B cell (primary cell): ENCODE results near the gene TNFRSF1B. TPM values are rescaled to one million over a fixed set of nuclear protein-coding genes. Genes with fewer than 3 reads are reported as not detected.

Experiments
- ATAC-seq: fragments of 200-7000 bp; cut with Tn5 transposase; one replicate; pipeline ENCODE4 v1.10.0; 2021; ENCODE audit warnings: low read depth, mild to moderate bottlenecking, moderate number of reproducible peaks, moderate library complexity
- CTCF ChIA-PET: fragments of 350-600 bp; sonication (Branson Sonifier 250); formaldehyde crosslinking; loops from one replicate; lab custom pipeline; 2021; ENCODE audit warnings: antibody characterized with exemption, inconsistent platforms; lab: Charles Lee
- POLR2A ChIA-PET: fragments of 350-600 bp; sonication (Branson Sonifier 250); formaldehyde crosslinking; loops from one replicate; lab custom pipeline; 2021; ENCODE audit warnings: antibody characterized with exemption; lab: Charles Lee
- DNase-seq: peaks from one replicate; pipeline ENCODE4 v3.0.0; 2013
- H2AFZ ChIP-seq: 2 replicates; pipeline ENCODE4 v1.6.1; 2012; ENCODE audit warnings: mild to moderate bottlenecking, low read depth, low read length; ENCODE audit not compliant: insufficient read depth, poor library complexity, severe bottlenecking
- H3K27ac ChIP-seq, 2 donors: 1 replicate in 1 of 2; 2 replicates in 1 of 2; pipeline ENCODE4 v1.5.1; 2012 to 2013; ENCODE audit warnings: low read length in 2 of 2, mild to moderate bottlenecking in 2 of 2, moderate library complexity in 1 of 2
- H3K27me3 ChIP-seq, 4 experiments: fragments of 200-600 bp in 1 of 4; sonication (generic) in 1 of 4; replicated peaks in 1 of 4; 1 replicate in 2 of 4; 2 replicates in 2 of 4; pipeline versions ENCODE4 v1.6.1 to v1.7.0; 2013 to 2016; ENCODE audit warnings: low read length in 3 of 4, mild to moderate bottlenecking in 2 of 4, mixed read lengths in 1 of 4, moderate library complexity in 1 of 4; ENCODE audit not compliant: insufficient read depth in 4 of 4, control insufficient read depth in 3 of 4; ENCODE audit errors: control extremely low read depth in 1 of 4
- H3K36me3 ChIP-seq, 2 experiments: replicated peaks in 1 of 2; 1 replicate in 1 of 2; 2 replicates in 1 of 2; pipeline versions ENCODE4 v1.6.1 to v1.7.1; 2013; ENCODE audit warnings: low read length in 1 of 2; ENCODE audit not compliant: insufficient read depth in 2 of 2, control insufficient read depth in 1 of 2; ENCODE audit errors: control extremely low read depth in 1 of 2, extremely low read depth in 1 of 2
- H3K4me1 ChIP-seq, 2 donors: fragments of 200-600 bp in 1 of 2; sonication (generic) in 1 of 2; 1 replicate in 1 of 2; 2 replicates in 1 of 2; pipeline versions ENCODE4 v1.5.1 to v1.6.1; 2013 to 2017; ENCODE audit warnings: low read length in 2 of 2; ENCODE audit not compliant: control insufficient read depth in 2 of 2, insufficient read depth in 2 of 2
- H3K4me2 ChIP-seq: replicated peaks from 2 replicates; pipeline ENCODE3; 2012; ENCODE audit warnings: mild to moderate bottlenecking, low read depth, low read length; ENCODE audit not compliant: poor library complexity, severe bottlenecking
- H3K4me3 ChIP-seq, 5 experiments: fragments of 200-600 bp in 1 of 5; sonication (generic) in 1 of 5; 1 replicate in 3 of 5; 2 replicates in 2 of 5; pipeline versions ENCODE4 v1.5.1 to v1.7.0; 2011 to 2016; ENCODE audit warnings: low read length in 4 of 5, mild to moderate bottlenecking in 4 of 5, low read depth in 2 of 5, control low read depth in 1 of 5, moderate library complexity in 1 of 5; ENCODE audit not compliant: insufficient read depth in 1 of 5; ENCODE audit errors: control extremely low read depth in 1 of 5, extremely low read depth in 1 of 5
- H3K79me2 ChIP-seq: fragments of 200-600 bp; sonication (generic); one replicate; pipeline ENCODE4 v1.6.0; 2016; ENCODE audit warnings: low read length; ENCODE audit not compliant: control insufficient read depth, insufficient read depth
- H3K9ac ChIP-seq: fragments of 200-600 bp; sonication (generic); 2 replicates; pipeline ENCODE4 v1.6.1; 2017; ENCODE audit warnings: mild to moderate bottlenecking, low read length, moderate library complexity
- H3K9me3 ChIP-seq, 3 donors: one replicate each; pipeline versions ENCODE4 v1.6.1 to v1.7.1; 2013; ENCODE audit warnings: low read length in 2 of 3; ENCODE audit not compliant: control insufficient read depth in 2 of 3, insufficient read depth in 1 of 3; ENCODE audit errors: control extremely low read depth in 1 of 3
- H4K20me1 ChIP-seq: 2 replicates; pipeline ENCODE4 v1.6.0; 2012; ENCODE audit warnings: mild to moderate bottlenecking, low read length; ENCODE audit not compliant: insufficient read depth, control insufficient read depth, poor library complexity, severe bottlenecking
- H3K27ac Mint-ChIP-seq: one replicate; pipeline ENCODE4 v1.8.0; 2021; ENCODE audit warnings: mixed read lengths
- H3K27me3 Mint-ChIP-seq: one replicate; pipeline ENCODE4 v1.8.0; 2021; ENCODE audit warnings: mixed read lengths
- H3K4me1 Mint-ChIP-seq: one replicate; pipeline ENCODE4 v1.8.0; 2021; ENCODE audit warnings: mixed read lengths
- H3K4me3 Mint-ChIP-seq: one replicate; pipeline ENCODE4 v1.8.0; 2021; ENCODE audit warnings: mixed read lengths
- H3K9me3 Mint-ChIP-seq: one replicate; pipeline ENCODE4 v1.8.0; 2022; ENCODE audit warnings: mixed read lengths; ENCODE audit not compliant: insufficient read depth
- EZH2 ChIP-seq: IDR thresholded peaks from 2 replicates; pipeline ENCODE4 v1.6.1; 2012; ENCODE audit warnings: borderline replicate concordance, low read depth, mild to moderate bottlenecking, moderate library complexity, low read length; ENCODE audit not compliant: insufficient read depth, poor library complexity, severe bottlenecking
- WGBS: methylation state at CpG from one replicate; pipeline ENCODE4 v1.1.5; 2013; ENCODE audit warnings: missing lambda C conversion rate; ENCODE audit not compliant: insufficient coverage; 5-methylcytosine and 5-hydroxymethylcytosine counted together
- intact Hi-C: fragments of 100-400 bp; cut with micrococcal nuclease; formaldehyde crosslinking; loops from one replicate; pipeline ENCODE4 v1.10.0; 2022
- polyA plus RNA-seq: library from polyadenylated mRNA; depleted of rRNA; stranded (reverse); fragments of >200 nt; gene quantifications from 2 replicates; pipeline ENCODE4 v1.2.3, GENCODE V29; 2012
- total RNA-seq, 2 donors: library from RNA; stranded (reverse); fragments of 120-200 nt in 1 of 2; gene quantifications; 1 replicate in 1 of 2; 2 replicates in 1 of 2; pipeline versions ENCODE4 v1.2.3 to v1.2.4, GENCODE V29; 2013 to 2022
- TF ChIP-seq, protein P1 (sequence below): fragments of 200-600 bp; IDR thresholded peaks from one replicate; pipeline ENCODE4 v1.8.0; 2022; ENCODE audit warnings: antibody characterized with exemption, mild to moderate bottlenecking

TNFRSF1B gene
- total and polyA plus RNA-seq, 2 donors (not counting 1 experiment from before 2014, with no cell fraction given) = 37.7 to 99.4 TPM

DNA sequence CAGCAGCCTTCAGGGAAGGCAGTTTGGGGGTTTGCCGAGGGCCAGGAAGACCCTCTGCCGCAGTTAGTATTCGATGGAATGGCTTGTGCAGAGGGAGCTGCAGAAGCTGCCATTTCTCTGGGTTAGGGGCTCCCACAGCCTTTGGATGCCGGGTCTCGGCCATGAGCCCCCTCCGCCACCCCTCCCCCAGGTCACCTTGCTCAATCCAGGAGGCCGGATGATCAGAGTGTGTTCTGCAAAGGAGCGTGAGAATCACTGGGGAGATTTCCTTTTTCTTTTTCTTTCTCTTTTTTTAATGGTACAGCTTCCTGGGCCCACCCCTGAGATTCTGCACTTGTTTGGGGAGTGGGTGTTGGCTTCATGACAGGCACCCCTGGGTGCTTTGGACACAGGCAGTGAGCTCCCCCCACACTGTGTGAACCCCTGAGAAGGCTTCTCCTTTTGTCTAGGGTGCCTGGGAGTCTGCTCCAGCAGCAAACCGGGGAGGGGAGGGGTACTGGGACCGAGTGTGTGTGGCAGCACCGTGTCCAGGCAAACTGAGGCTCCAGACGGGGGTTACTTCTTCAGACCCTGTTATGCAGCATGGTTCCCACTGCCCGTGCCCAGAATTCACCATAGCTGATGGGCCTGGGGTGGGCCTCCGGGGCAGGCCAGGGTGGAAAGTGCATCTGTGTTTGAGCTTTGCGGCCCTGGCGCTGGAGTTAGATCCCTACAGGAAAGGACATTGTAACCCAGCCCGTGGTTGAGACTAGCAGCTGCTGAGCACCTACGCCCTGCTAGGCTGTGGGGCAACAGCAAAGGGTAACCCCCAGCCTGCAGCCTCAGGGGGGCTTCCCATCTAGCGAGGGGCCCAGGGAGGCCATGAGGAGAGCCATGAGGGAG, 18.5 kb downstream of the TNFRSF1B start:
- Histone ChIP-seq H3K79me2 (peaks cover 86% of the 10 kb centered on the region), H4K20me1 (peaks cover 84% of the 10 kb centered on the region), H2AFZ (no peak overlapping the region), H3K27ac (no peak overlapping the region), H3K9me3 (no peaks in the 10 kb centered on the region), H3K27me3 (no peaks in the 10 kb centered on the region), H3K4me2 (peak overlapping the region; percentile 48), H3K4me1 (peaks cover 17 to 50% of the 10 kb centered on the region in 2 donors), H3K4me3 (no peak overlapping the region), H3K36me3 (peaks cover 0 to 39% of the 10 kb centered on the region in 2 experiments), H3K9ac (no peak overlapping the region)
- intact Hi-C loops = loop anchor here (2.0 kb wide), 1 partner anchor 32 kb away; no protein-coding TSS in a partner anchor
- Mint-ChIP-seq H3K4me1 (peaks cover 58% of the 10 kb centered on the region), H3K9me3 (no peaks in the 10 kb centered on the region), H3K27me3 (no peaks in the 10 kb centered on the region), H3K27ac (peak overlapping the region; percentile 56), H3K4me3 (no peak overlapping the region)
- ATAC-seq (no peak), DNase-seq (no peak)
- TF ChIP-seq EZH2 = no peak
- TF ChIP-seq, protein P1, sequence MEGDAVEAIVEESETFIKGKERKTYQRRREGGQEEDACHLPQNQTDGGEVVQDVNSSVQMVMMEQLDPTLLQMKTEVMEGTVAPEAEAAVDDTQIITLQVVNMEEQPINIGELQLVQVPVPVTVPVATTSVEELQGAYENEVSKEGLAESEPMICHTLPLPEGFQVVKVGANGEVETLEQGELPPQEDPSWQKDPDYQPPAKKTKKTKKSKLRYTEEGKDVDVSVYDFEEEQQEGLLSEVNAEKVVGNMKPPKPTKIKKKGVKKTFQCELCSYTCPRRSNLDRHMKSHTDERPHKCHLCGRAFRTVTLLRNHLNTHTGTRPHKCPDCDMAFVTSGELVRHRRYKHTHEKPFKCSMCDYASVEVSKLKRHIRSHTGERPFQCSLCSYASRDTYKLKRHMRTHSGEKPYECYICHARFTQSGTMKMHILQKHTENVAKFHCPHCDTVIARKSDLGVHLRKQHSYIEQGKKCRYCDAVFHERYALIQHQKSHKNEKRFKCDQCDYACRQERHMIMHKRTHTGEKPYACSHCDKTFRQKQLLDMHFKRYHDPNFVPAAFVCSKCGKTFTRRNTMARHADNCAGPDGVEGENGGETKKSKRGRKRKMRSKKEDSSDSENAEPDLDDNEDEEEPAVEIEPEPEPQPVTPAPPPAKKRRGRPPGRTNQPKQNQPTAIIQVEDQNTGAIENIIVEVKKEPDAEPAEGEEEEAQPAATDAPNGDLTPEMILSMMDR = no peak
- POLR2A ChIA-PET = interaction anchor here (0.6 to 0.8 kb wide), 4 partner anchors 27 to 276 kb away, joined by 3 to 5 read pairs (median 4); no protein-coding TSS in a partner anchor
- CTCF ChIA-PET = interaction anchor here (8.3 kb wide), 1 partner anchor 61 kb away, joined by 96 read pairs; no protein-coding TSS in a partner anchor
- 85% methylated on average over 14 of the region's 19 CpGs for WGBS
